Skeletal muscle cell (primary cell): ENCODE results near the gene BIN1.

Experiments used
- DNase-seq: peaks from one replicate; pipeline ENCODE4 v3.0.0-alpha.2; 2010; ENCODE audit warnings: low read depth
- H3K4me3 ChIP-seq: 2 replicates; pipeline ENCODE4 v1.5.1; 2011; ENCODE audit warnings: low read depth, mild to moderate bottlenecking, control low read depth, low read length, moderate library complexity

Gene BIN1

GRCh38 chr2:127105656-127106456 lies 1.1 kb downstream of the BIN1 start:
- H3K4me3 ChIP-seq: peak overlapping the region; percentile 93
- DNase-seq: no peak

- peak overlapping the region; percentile 93 for H3K4me3 ChIP-seq
- DNase-seq: no peak
Measured at GRCh38 chr2:127104881-127105655, 1.9 kb downstream of the BIN1 start.

- peak overlapping the region; percentile 19 for H3K4me3 ChIP-seq
- DNase-seq: no peak
Measured at GRCh38 chr2:127104166-127104660, 2.7 kb downstream of the BIN1 start.

GRCh38 chr2:127103243-127104165 lies 3.5 kb downstream of the BIN1 start:
- no peak for DNase-seq
- peak overlapping the region; percentile 9 for H3K4me3 ChIP-seq

- no peak for DNase-seq
- no peak overlapping the region for H3K4me3 ChIP-seq
Measured at GRCh38 chr2:127102521-127103242, 4.3 kb downstream of the BIN1 start.

- no peak overlapping the region for H3K4me3 ChIP-seq
- DNase-seq: no peak
Measured at GRCh38 chr2:127101756-127102477, 5.0 kb downstream of the BIN1 start.

GRCh38 chr2:127101048-127101611 lies 5.8 kb downstream of the BIN1 start:
- no peak for DNase-seq
- H3K4me3 ChIP-seq: no peak overlapping the region

GRCh38 chr2:127100251-127101047 lies 6.5 kb downstream of the BIN1 start:
- DNase-seq: no peak
- no peak overlapping the region for H3K4me3 ChIP-seq

GRCh38 chr2:127098711-127099110 lies 8.2 kb downstream of the BIN1 start:
- no peak for DNase-seq
- no peak overlapping the region for H3K4me3 ChIP-seq

- no peak overlapping the region for H3K4me3 ChIP-seq
- DNase-seq: no peak
Measured at GRCh38 chr2:127097841-127098651, 8.9 kb downstream of the BIN1 start.

- H3K4me3 ChIP-seq: no peak overlapping the region
- DNase-seq: no peak
Measured at GRCh38 chr2:127097471-127097765, 9.5 kb downstream of the BIN1 start.

GRCh38 chr2:127096718-127097470 lies 10.1 kb downstream of the BIN1 start:
- H3K4me3 ChIP-seq: no peak overlapping the region
- no peak for DNase-seq

GRCh38 chr2:127096280-127096679 lies 10.7 kb downstream of the BIN1 start:
- H3K4me3 ChIP-seq: no peak overlapping the region
- no peak for DNase-seq

- no peak for DNase-seq
- H3K4me3 ChIP-seq: no peak overlapping the region
Measured at GRCh38 chr2:127095784-127096183, 11.2 kb downstream of the BIN1 start.

- no peak overlapping the region for H3K4me3 ChIP-seq
- DNase-seq: no peak
Measured at GRCh38 chr2:127095367-127095641, 11.7 kb downstream of the BIN1 start.
